ENCODE measurements around the gene RBCK1.

RBCK1 gene

GRCh38 chr20:409697-410559 is 1.8 kb downstream of the RBCK1 start:
- no peak for ATAC-seq (ENCODE audit: insufficient read depth, low read depth)
- TF ChIP-seq CTCF (IDR thresholded peaks at IDR 0.05; ENCODE audit: borderline replicate concordance, extremely low read depth, low read length, poor library complexity, severe bottlenecking) = no peak
- TF ChIP-seq EZH2 (IDR thresholded peaks at IDR 0.05; ENCODE audit: borderline replicate concordance, low read depth, low read length, severe bottlenecking) = no peak
- no peaks in the 10 kb centered on the region for H3K9me3 ChIP-seq (ENCODE audit: insufficient read depth, low read length, severe bottlenecking)
- peak overlapping the region; percentile 85 for H3K9ac ChIP-seq (ENCODE audit: low read depth, low read length)
- peaks cover 36% of the 10 kb centered on the region for H3K4me1 ChIP-seq (ENCODE audit: insufficient read depth, low read length)
- peak overlapping the region; percentile 49 to 69; a peak in 3 of 4 replicates for H3K4me3 ChIP-seq (ENCODE audit: low read depth in 1 of 2, low read length in 2 of 2)
- peaks cover 10% of the 10 kb centered on the region for H4K20me1 ChIP-seq (ENCODE audit: insufficient read depth, low read length)
- DNase-seq = peak; percentile 58
- H3K27me3 ChIP-seq (ENCODE audit: insufficient read depth, low read length, poor library complexity) = no peaks in the 10 kb centered on the region
- peak overlapping the region; percentile 88 for H3K27ac ChIP-seq (ENCODE audit: low read length)
- no peak overlapping the region for H2AFZ ChIP-seq (ENCODE audit: low read depth, low read length)
- H3K4me2 ChIP-seq (ENCODE audit: insufficient read depth, low read length) = peak overlapping the region; percentile 91
- H3K79me2 ChIP-seq (ENCODE audit: insufficient read depth, low read length) = peaks cover 61% of the 10 kb centered on the region
- H3K36me3 ChIP-seq (ENCODE audit: insufficient read depth, low read length) = peaks cover 45% of the 10 kb centered on the region

- H3K9me3 ChIP-seq (ENCODE audit: insufficient read depth, low read length, severe bottlenecking) = no peaks in the 10 kb centered on the region
- H3K36me3 ChIP-seq (ENCODE audit: insufficient read depth, low read length) = peaks cover 61% of the 10 kb centered on the region
- TF ChIP-seq CTCF (IDR thresholded peaks at IDR 0.05; ENCODE audit: borderline replicate concordance, extremely low read depth, low read length, poor library complexity, severe bottlenecking) (no peak), EZH2 (IDR thresholded peaks at IDR 0.05; ENCODE audit: borderline replicate concordance, low read depth, low read length, severe bottlenecking) (no peak)
- no peak overlapping the region for H3K4me3 ChIP-seq (ENCODE audit: low read depth in 1 of 2, low read length in 2 of 2)
- H3K79me2 ChIP-seq (ENCODE audit: insufficient read depth, low read length) = peaks cover 72% of the 10 kb centered on the region
- H2AFZ ChIP-seq (ENCODE audit: low read depth, low read length) = no peak overlapping the region
- H4K20me1 ChIP-seq (ENCODE audit: insufficient read depth, low read length) = peaks cover 12% of the 10 kb centered on the region
- DNase-seq = no peak
- no peak overlapping the region for H3K4me2 ChIP-seq (ENCODE audit: insufficient read depth, low read length)
- H3K27me3 ChIP-seq (ENCODE audit: insufficient read depth, low read length, poor library complexity) = no peaks in the 10 kb centered on the region
- no peak for ATAC-seq (ENCODE audit: insufficient read depth, low read depth)
- no peak overlapping the region for H3K27ac ChIP-seq (ENCODE audit: low read length)
- H3K4me1 ChIP-seq (ENCODE audit: insufficient read depth, low read length) = peaks cover 29% of the 10 kb centered on the region
- H3K9ac ChIP-seq (ENCODE audit: low read depth, low read length) = no peak overlapping the region
These were observed 4.0 kb downstream of the RBCK1 start for GRCh38 chr20:412081-412480.

- H3K9ac ChIP-seq (ENCODE audit: low read depth, low read length) = no peak overlapping the region
- peaks cover 62% of the 10 kb centered on the region for H3K79me2 ChIP-seq (ENCODE audit: insufficient read depth, low read length)
- H3K4me2 ChIP-seq (ENCODE audit: insufficient read depth, low read length) = no peak overlapping the region
- no peak overlapping the region for H3K27ac ChIP-seq (ENCODE audit: low read length)
- H3K4me3 ChIP-seq (ENCODE audit: low read depth in 1 of 2, low read length in 2 of 2) = no peak overlapping the region
- no peak for ATAC-seq (ENCODE audit: insufficient read depth, low read depth)
- no peaks in the 10 kb centered on the region for H3K27me3 ChIP-seq (ENCODE audit: insufficient read depth, low read length, poor library complexity)
- no peaks in the 10 kb centered on the region for H3K9me3 ChIP-seq (ENCODE audit: insufficient read depth, low read length, severe bottlenecking)
- H3K36me3 ChIP-seq (ENCODE audit: insufficient read depth, low read length) = peaks cover 72% of the 10 kb centered on the region
- peaks cover 19% of the 10 kb centered on the region for H4K20me1 ChIP-seq (ENCODE audit: insufficient read depth, low read length)
- no peak for DNase-seq
- TF ChIP-seq EZH2 (IDR thresholded peaks at IDR 0.05; ENCODE audit: borderline replicate concordance, low read depth, low read length, severe bottlenecking) = no peak
- TF ChIP-seq CTCF (IDR thresholded peaks at IDR 0.05; ENCODE audit: borderline replicate concordance, extremely low read depth, low read length, poor library complexity, severe bottlenecking) = no peak
- no peak overlapping the region for H2AFZ ChIP-seq (ENCODE audit: low read depth, low read length)
- peaks cover 20% of the 10 kb centered on the region for H3K4me1 ChIP-seq (ENCODE audit: insufficient read depth, low read length)
These were observed 6.1 kb downstream of the RBCK1 start for GRCh38 chr20:414161-414560.

Measured in DND-41 (cell line).